ENCODE results near the gene IKBIP. TPM values are rescaled to one million over a fixed set of nuclear protein-coding genes. Genes with fewer than 3 reads are reported as not detected.

The IKBIP gene
- total RNA-seq, 1 experiment from 2014 or later: 16.5 TPM

GRCh38 chr12:98637068-98637467, 7.5 kb downstream of the IKBIP start:
- H3K23me2 ChIP-seq (ENCODE audit: insufficient read length, low read depth, low read length, poor library complexity, severe bottlenecking): no peaks in the 10 kb centered on the region
- Mint-ChIP-seq H3K4me1 (no peaks in the 10 kb centered on the region), H3K36me3 (ENCODE audit: insufficient read depth in 1 of 3, low read depth in 3 of 3) (peaks cover 3 to 8% (median 4%) of the 10 kb centered on the region in 3 experiments; a peak in 3 of 7 replicates), H3K9me3 (no peaks in the 10 kb centered on the region), H3K27me3 (ENCODE audit: low read depth) (no peaks in the 10 kb centered on the region), H3K27ac (no peak overlapping the region), H3K4me3 (no peak overlapping the region)
- no peak overlapping the region for H4K8ac ChIP-seq (replicated peaks; ENCODE audit: insufficient read length, low read depth, low read length)
- H3K27ac ChIP-seq (ENCODE audit: insufficient read length, low read depth, low read length): no peak overlapping the region
- H3K56ac ChIP-seq (ENCODE audit: insufficient read length, low read depth, low read length): no peak overlapping the region
- H2BK12ac ChIP-seq (ENCODE audit: insufficient read length, low read depth, low read length): no peak overlapping the region
- H4K91ac ChIP-seq (ENCODE audit: insufficient read length, low read depth, low read length): no peak overlapping the region
- H2BK120ac ChIP-seq (ENCODE audit: low read depth, low read length, poor library complexity, severe bottlenecking): no peak overlapping the region
- no peak overlapping the region for H2BK20ac ChIP-seq (ENCODE audit: low read depth, low read length, poor library complexity, severe bottlenecking)
- H3K4me2 ChIP-seq (ENCODE audit: insufficient read depth, insufficient read length, low read length): no peak overlapping the region
- no peak overlapping the region for H2AK5ac ChIP-seq (ENCODE audit: insufficient read length, low read length)
- H3K79me2 ChIP-seq (ENCODE audit: insufficient read depth, low read length): no peaks in the 10 kb centered on the region
- H2BK5ac ChIP-seq (ENCODE audit: insufficient read length, low read length): no peak overlapping the region
- no peak overlapping the region for H3K9ac ChIP-seq (ENCODE audit: extremely low read depth, insufficient read length, low read length)
- no peaks in the 10 kb centered on the region for H3K27me3 ChIP-seq (ENCODE audit: insufficient read depth, low read length)
- H3K4ac ChIP-seq (ENCODE audit: low read depth, low read length): no peak overlapping the region
- H3K4me1 ChIP-seq (ENCODE audit: insufficient read depth, low read length): no peaks in the 10 kb centered on the region
- H3K79me1 ChIP-seq (ENCODE audit: insufficient read depth, low read depth, low read length, poor library complexity, severe bottlenecking): no peaks in the 10 kb centered on the region
- no peak overlapping the region for H3K18ac ChIP-seq (ENCODE audit: insufficient read length, low read depth, low read length)
- H3T11ph ChIP-seq (ENCODE audit: low read length): no peak overlapping the region
- no peak overlapping the region for H3K14ac ChIP-seq (ENCODE audit: insufficient read depth, low read length)
- H2BK15ac ChIP-seq (ENCODE audit: low read depth, low read length): no peak overlapping the region
- TF ChIP-seq CTCF (conservative IDR thresholded peaks at IDR 0.05): no peak
- no CpG with 5 or more reads among the region's 2 CpGs for WGBS (ENCODE audit: extremely low coverage, insufficient read length, low lambda C conversion rate)
- H4K20me1 ChIP-seq (ENCODE audit: control insufficient read depth, insufficient read depth, insufficient read length): no peaks in the 10 kb centered on the region
- H3K9me3 ChIP-seq (ENCODE audit: control insufficient read depth, low read depth, low read length): no peaks in the 10 kb centered on the region
- H3K23ac ChIP-seq (ENCODE audit: insufficient read length, low read depth, low read length): no peak overlapping the region
- DNase-seq: no peak
- H2AFZ ChIP-seq (ENCODE audit: low read length): no peak overlapping the region
- no peak overlapping the region for H4K5ac ChIP-seq (ENCODE audit: insufficient read length, low read depth, low read length)

Measured in H9 (cell line).